Measurements from ENCODE around the gene CSH2.

Gene CSH2

GRCh38 chr17:63837480-63837879 is 36.0 kb downstream of the CSH2 start:
- H3K4me3 ChIP-seq (ENCODE audit: low read depth, low read length), result no peak overlapping the region
- H3K4me2 ChIP-seq (ENCODE audit: low read length), result no peak overlapping the region
- TF ChIP-seq CTCF (IDR thresholded peaks at IDR 0.05), result no peak
- H2AFZ ChIP-seq, result no peak overlapping the region
- no peaks in the 10 kb centered on the region for H3K36me3 ChIP-seq (ENCODE audit: control insufficient read depth, insufficient read depth, low read length)
- H3K79me2 ChIP-seq, result peaks cover 41% of the 10 kb centered on the region
- no peak overlapping the region for H3K9ac ChIP-seq
- no peak overlapping the region for H3K27ac ChIP-seq
- peaks cover 28% of the 10 kb centered on the region for H3K4me1 ChIP-seq
- no peaks in the 10 kb centered on the region for H3K9me3 ChIP-seq (ENCODE audit: control insufficient read depth, low read length)
- H3K27me3 ChIP-seq (ENCODE audit: control insufficient read depth, insufficient read depth, low read length), result no peaks in the 10 kb centered on the region

- Histone ChIP-seq H3K9ac (no peak overlapping the region), H3K27ac (no peak overlapping the region), H2AFZ (no peak overlapping the region), H3K36me3 (ENCODE audit: control insufficient read depth, insufficient read depth, low read length) (no peaks in the 10 kb centered on the region), H3K79me2 (peaks cover 41% of the 10 kb centered on the region), H3K4me2 (ENCODE audit: low read length) (no peak overlapping the region), H3K9me3 (ENCODE audit: control insufficient read depth, low read length) (no peaks in the 10 kb centered on the region), H3K4me1 (peaks cover 28% of the 10 kb centered on the region), H3K4me3 (ENCODE audit: low read depth, low read length) (no peak overlapping the region), H3K27me3 (ENCODE audit: control insufficient read depth, insufficient read depth, low read length) (no peaks in the 10 kb centered on the region)
- TF ChIP-seq CTCF (IDR thresholded peaks at IDR 0.05), result no peak
Observed at GRCh38 chr17:63836811-63837210, 36.7 kb downstream of the CSH2 start.

- H3K4me1 ChIP-seq, result peaks cover 16% of the 10 kb centered on the region
- no peaks in the 10 kb centered on the region for H3K27me3 ChIP-seq (ENCODE audit: control insufficient read depth, insufficient read depth, low read length)
- H3K9me3 ChIP-seq (ENCODE audit: control insufficient read depth, low read length), result no peaks in the 10 kb centered on the region
- H3K79me2 ChIP-seq, result peaks cover 27% of the 10 kb centered on the region
- H3K4me2 ChIP-seq (ENCODE audit: low read length), result no peak overlapping the region
- H3K27ac ChIP-seq, result no peak overlapping the region
- no peak overlapping the region for H2AFZ ChIP-seq
- H3K36me3 ChIP-seq (ENCODE audit: control insufficient read depth, insufficient read depth, low read length), result no peaks in the 10 kb centered on the region
- TF ChIP-seq CTCF (IDR thresholded peaks at IDR 0.05), result no peak
- no peak overlapping the region for H3K9ac ChIP-seq
- no peak overlapping the region for H3K4me3 ChIP-seq (ENCODE audit: low read depth, low read length)
Observed at GRCh38 chr17:63835167-63835720, 38.2 kb downstream of the CSH2 start.

GRCh38 chr17:63834431-63835166 is 38.9 kb downstream of the CSH2 start:
- no peak overlapping the region for H2AFZ ChIP-seq
- no peaks in the 10 kb centered on the region for H3K27me3 ChIP-seq (ENCODE audit: control insufficient read depth, insufficient read depth, low read length)
- no peak overlapping the region for H3K9ac ChIP-seq
- H3K79me2 ChIP-seq, result peaks cover 28% of the 10 kb centered on the region
- H3K4me3 ChIP-seq (ENCODE audit: low read depth, low read length), result no peak overlapping the region
- H3K9me3 ChIP-seq (ENCODE audit: control insufficient read depth, low read length), result no peaks in the 10 kb centered on the region
- no peak overlapping the region for H3K4me2 ChIP-seq (ENCODE audit: low read length)
- H3K36me3 ChIP-seq (ENCODE audit: control insufficient read depth, insufficient read depth, low read length), result no peaks in the 10 kb centered on the region
- H3K27ac ChIP-seq, result no peak overlapping the region
- peaks cover 15% of the 10 kb centered on the region for H3K4me1 ChIP-seq
- peak; percentile 82 for TF ChIP-seq CTCF (IDR thresholded peaks at IDR 0.05)

Data from parathyroid adenoma (tissue), 2 donors.